Eye (tissue), 1 donor: ENCODE data around the gene CCDC33.

Experiments used
- DNase-seq: peaks from one replicate; pipeline ENCODE4 v3.0.0-alpha.2; 2015

CCDC33 gene

GRCh38 chr15:74235962-74236361, at the start of gene CCDC33:
Gene CCDC33, plus strand, starts transcription at chr15:74236326. Its CDS starts 394 bp downstream, at chr15:74236720.
- DNase-seq, result no peak

- DNase-seq, result no peak
These were observed 47.9 kb upstream of the CCDC33 start for GRCh38 chr15:74188216-74188615.

GRCh38 chr15:74191798-74192197, 44.3 kb upstream of the CCDC33 start:
- peak; percentile 68 for DNase-seq

GRCh38 chr15:74192751-74193150, 43.4 kb upstream of the CCDC33 start:
- no peak for DNase-seq

- DNase-seq, result no peak
These were observed 42.8 kb upstream of the CCDC33 start for GRCh38 chr15:74193299-74193718.

- DNase-seq, result no peak
These were observed 42.2 kb upstream of the CCDC33 start for GRCh38 chr15:74193905-74194304.

GRCh38 chr15:74194572-74195559, 41.3 kb upstream of the CCDC33 start:
- DNase-seq, result no peak

- DNase-seq, result peak; percentile 61
These were observed 40.0 kb upstream of the CCDC33 start for GRCh38 chr15:74196175-74196574.

- DNase-seq, result no peak
These were observed 38.8 kb upstream of the CCDC33 start for GRCh38 chr15:74197176-74197965.

- DNase-seq, result no peak
These were observed 36.9 kb upstream of the CCDC33 start for GRCh38 chr15:74199297-74199652.

GRCh38 chr15:74200412-74200815, 35.7 kb upstream of the CCDC33 start:
- DNase-seq, result no peak

GRCh38 chr15:74200871-74201419, 35.2 kb upstream of the CCDC33 start:
- peak; percentile 46 for DNase-seq

GRCh38 chr15:74201710-74202420, 34.3 kb upstream of the CCDC33 start:
- no peak for DNase-seq

- DNase-seq, result peak; percentile 91
These were observed 33.4 kb upstream of the CCDC33 start, which contains the start of gene STRA6 for GRCh38 chr15:74202452-74203401. Gene STRA6, minus strand, starts transcription at chr15:74202787. Its CDS starts 520 bp downstream, at chr15:74202267.

- peak; percentile 80 for DNase-seq
These were observed 32.2 kb upstream of the CCDC33 start for GRCh38 chr15:74203914-74204431.

- DNase-seq, result no peak
These were observed 30.6 kb upstream of the CCDC33 start for GRCh38 chr15:74205582-74205947.

- peak; percentile 79 for DNase-seq
These were observed 29.3 kb upstream of the CCDC33 start for GRCh38 chr15:74206801-74207281.

- DNase-seq, result no peak
These were observed 28.3 kb upstream of the CCDC33 start for GRCh38 chr15:74207652-74208440.

- no peak for DNase-seq
These were observed 27.6 kb upstream of the CCDC33 start for GRCh38 chr15:74208496-74208895.

- DNase-seq, result peak; percentile 79
These were observed 27.1 kb upstream of the CCDC33 start for GRCh38 chr15:74208901-74209559.
